NK-92 (cell line): ENCODE measurements around the gene TPI1.
"Not testable (repeated sequence)": the region's sequence is repeated elsewhere in the genome, so short reads cannot be mapped to it uniquely, and the experiment has no call there.

Experiments used
- DNase-seq: peaks from one replicate; lab custom pipeline; 2025; ENCODE audit not compliant: unreplicated experiment; lab: John Stamatoyannopoulos, UW

The TPI1 gene

DNA sequence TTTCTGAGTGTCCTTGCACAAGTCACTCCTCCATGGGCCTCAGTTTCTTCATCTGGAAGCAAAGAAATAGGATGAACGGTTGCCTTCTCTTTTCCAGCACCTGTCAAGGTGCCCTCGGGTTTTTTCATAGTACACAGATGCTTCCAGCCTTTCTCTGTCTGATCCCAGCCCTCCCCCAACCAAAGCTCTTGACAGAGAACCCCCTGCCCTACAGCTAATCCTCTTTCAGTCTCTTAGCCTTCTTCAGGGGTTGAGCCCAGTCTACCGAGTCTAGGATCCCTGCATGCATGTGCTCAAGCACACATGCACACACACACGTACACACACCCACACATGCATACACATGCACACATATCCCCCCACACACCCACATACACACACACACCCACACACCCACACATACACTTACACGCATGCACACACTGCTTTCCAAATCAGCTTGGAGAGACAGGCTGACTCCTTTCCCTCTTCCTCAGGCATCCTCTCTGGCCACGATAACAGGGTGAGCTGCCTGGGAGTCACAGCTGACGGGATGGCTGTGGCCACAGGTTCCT, 20.9 kb upstream of the TPI1 start:
- no peak for DNase-seq

DNA sequence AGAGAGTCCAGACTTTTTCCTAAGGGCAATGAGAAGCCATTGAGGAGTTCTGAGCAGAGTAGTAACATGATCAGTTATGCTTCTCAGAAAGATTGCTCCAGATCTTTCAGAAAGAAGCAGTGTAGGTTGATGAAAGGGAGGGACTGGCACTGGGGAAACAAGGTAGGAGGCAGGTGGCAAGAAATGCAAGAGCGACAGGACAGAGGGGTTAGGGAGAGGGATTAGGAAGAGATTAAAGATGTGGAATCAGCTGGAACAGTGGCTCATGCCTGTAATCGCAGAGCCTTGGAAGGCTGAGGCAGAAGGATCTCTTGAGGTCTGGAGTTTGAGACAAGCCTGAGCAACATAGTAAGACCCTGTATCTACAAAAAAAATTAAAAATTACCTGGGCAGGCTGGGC, 19.7 kb upstream of the TPI1 start:
- no peak for DNase-seq

DNA sequence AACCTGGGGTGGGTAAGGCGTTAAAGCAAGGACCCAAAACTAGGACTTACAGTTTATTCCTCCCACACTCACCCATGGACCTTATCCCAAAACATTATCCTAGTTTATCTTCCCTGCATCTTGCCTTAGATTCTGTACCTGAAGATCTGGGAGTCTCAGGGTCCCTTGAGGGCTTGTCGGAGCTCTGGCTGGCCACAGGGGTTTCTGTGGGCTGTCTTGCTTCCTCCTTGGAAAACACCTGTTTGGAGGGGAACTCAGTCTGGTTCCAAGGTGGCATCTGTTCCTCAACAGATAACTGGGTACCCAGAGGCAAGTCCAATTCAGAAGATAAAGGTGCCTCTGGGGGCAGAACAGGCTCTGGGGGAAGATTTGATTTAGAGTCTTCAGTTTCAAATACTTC, 17.9 kb upstream of the TPI1 start:
- no peak for DNase-seq

DNA sequence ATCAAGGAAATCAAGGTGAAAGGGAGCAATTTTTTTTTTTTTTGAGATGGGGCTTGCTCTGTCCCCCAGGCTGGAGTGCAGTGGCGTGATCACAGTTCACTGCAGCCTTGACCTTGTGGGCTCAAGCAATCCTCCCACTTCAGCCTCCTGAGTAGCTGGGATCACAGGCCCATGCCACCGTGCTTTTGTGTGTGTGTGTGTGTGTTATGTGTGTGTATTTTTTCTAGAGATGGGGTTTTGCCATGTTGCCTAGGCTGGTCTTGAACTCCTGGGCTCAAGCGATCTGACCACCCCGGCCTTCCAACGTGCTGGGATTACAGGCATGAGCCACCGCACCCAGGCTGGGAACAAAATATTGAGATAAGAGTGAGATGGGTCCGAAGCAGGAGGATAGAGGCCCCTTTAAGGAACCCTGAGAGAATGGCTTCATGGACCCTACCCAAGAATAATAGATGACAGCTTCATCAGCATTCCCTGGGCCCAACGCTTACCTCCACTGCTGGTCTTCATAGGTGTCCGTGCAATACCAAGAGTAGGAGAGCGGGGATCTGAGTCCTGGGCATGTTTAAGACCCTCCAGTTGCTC, 17.3 kb upstream of the TPI1 start:
- no peak for DNase-seq

GRCh38 chr12:6850796-6851152, 16.6 kb upstream of the TPI1 start:
- no peak for DNase-seq

- DNase-seq: peak; percentile 41
Measured at GRCh38 chr12:6851153-6851920, 16.0 kb upstream of the TPI1 start, which contains the start of gene CDCA3. TSS of gene CDCA3 (minus strand) at chr12:6851286. CDS start at chr12:6850952, 334 bp downstream.

GRCh38 chr12:6851921-6852650, 15.2 kb upstream of the TPI1 start, which contains the start of gene USP5:
TSS of gene USP5 (plus strand) at chr12:6852150. CDS start at chr12:6852180, 30 bp downstream.
- DNase-seq: peak; percentile 83

GRCh38 chr12:6852651-6853354, 14.5 kb upstream of the TPI1 start:
- no peak for DNase-seq

DNA sequence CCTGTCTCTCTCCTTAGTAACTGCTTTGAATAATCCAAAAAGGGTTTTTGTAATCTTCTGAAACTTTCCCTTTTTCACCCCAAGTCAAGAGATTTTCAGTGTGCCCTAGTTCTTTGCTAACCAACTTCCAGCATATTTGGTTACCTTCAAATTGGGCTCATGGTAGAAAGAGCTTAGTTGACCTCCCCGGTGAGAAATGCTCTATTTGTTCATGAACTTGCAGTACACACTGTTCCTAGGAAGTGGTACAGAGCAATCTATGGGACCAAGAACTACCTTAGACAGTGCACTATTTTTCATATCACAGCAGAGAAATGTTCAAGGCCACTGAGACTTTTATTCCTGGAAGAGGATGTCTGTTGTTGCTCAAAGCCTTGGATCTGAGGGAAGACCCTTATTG, 13.7 kb upstream of the TPI1 start:
- no peak for DNase-seq

- no peak for DNase-seq
Measured at GRCh38 chr12:6854036-6854435, 13.3 kb upstream of the TPI1 start.

DNA sequence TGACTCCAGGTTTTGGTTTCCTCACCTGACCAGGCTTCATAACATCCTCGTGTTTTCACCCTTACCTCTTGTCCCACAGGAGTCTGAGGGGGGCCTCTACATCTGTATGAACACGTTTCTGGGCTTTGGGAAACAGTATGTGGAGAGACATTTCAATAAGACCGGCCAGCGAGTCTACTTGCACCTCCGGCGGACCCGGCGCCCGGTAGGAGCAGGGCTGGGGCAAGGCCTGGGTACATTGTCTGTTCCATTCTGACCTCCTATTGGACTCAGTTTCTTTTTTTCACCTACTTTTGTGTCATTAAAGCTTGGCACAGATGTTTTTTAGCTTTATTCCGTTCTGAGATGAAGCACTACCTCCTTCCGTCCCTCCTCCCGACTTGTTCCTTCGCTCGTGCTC, 12.0 kb upstream of the TPI1 start:
- no peak for DNase-seq

GRCh38 chr12:6858799-6859198, 8.5 kb upstream of the TPI1 start:
- no peak for DNase-seq

DNA sequence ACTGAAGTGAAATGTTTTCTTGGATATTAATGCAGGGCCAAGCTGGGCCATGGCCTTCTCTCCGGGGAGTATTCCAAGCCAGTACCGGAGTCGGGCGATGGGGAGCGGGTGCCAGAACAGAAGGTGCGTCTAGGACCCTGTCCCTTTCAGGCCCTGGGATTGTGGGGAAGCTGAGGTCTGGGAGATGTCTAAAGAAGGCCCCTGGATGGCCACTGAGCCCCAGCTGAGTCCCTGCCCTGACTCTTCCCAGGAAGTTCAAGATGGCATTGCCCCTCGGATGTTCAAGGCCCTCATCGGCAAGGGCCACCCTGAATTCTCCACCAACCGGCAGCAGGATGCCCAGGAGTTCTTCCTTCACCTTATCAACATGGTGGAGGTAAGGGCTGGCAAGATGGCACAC, 7.2 kb upstream of the TPI1 start:
- no peak for DNase-seq

- DNase-seq: no peak
Measured at GRCh38 chr12:6860942-6861341, 6.4 kb upstream of the TPI1 start.

DNA sequence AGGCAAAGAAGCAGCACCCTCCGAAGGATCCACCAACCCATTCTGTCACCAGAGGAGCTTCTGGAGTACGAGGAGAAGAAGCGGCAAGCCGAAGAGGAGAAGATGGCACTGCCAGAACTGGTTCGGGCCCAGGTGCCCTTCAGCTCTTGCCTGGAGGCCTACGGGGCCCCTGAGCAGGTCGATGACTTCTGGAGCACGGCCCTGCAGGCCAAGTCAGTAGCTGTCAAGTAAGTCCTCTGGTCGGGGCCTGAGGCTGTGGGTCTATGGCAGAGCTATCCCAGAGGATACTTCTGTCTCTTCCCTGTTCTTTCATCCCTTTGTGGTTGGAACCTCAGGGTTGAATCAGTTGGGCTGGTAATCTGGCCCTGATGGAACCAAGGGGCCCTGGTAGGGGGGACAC, 5.9 kb upstream of the TPI1 start:
- no peak for DNase-seq

DNA sequence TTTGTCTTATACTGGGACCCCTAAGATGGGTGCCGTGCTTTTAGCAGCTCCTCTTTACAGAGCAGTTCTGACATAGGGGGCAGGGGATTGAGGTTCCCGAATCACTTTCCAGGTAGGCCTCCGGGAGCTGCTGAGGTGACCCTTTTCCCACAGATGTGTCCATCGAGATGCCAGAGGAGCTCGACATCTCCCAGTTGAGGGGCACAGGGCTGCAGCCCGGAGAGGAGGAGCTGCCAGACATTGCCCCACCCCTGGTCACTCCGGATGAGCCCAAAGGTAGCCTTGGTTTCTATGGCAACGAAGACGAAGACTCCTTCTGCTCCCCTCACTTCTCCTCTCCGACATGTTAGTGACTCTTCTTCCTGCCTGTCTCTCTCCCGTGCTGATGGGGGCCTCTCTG, 4.3 kb upstream of the TPI1 start:
- DNase-seq: no peak

GRCh38 chr12:6863586-6864321, 3.6 kb upstream of the TPI1 start:
- no peak for DNase-seq

GRCh38 chr12:6865307-6865706, 2.0 kb upstream of the TPI1 start:
- DNase-seq: not testable (repeated sequence)

- DNase-seq: no peak
Measured at GRCh38 chr12:6866163-6866919, 990 bp upstream of the TPI1 start.

GRCh38 chr12:6866920-6867412, 365 bp upstream of the TPI1 start:
- DNase-seq: no peak
